ENCODE data around the gene WDR88. TPM values are rescaled to one million over a fixed set of nuclear protein-coding genes. Genes with fewer than 3 reads are reported as not detected.
A peak's percentile ranks its signal among the peaks of the same experiment; 100 is the strongest.

Gene WDR88
- total RNA-seq, 1 donor from 2014 or later = not detected

DNA sequence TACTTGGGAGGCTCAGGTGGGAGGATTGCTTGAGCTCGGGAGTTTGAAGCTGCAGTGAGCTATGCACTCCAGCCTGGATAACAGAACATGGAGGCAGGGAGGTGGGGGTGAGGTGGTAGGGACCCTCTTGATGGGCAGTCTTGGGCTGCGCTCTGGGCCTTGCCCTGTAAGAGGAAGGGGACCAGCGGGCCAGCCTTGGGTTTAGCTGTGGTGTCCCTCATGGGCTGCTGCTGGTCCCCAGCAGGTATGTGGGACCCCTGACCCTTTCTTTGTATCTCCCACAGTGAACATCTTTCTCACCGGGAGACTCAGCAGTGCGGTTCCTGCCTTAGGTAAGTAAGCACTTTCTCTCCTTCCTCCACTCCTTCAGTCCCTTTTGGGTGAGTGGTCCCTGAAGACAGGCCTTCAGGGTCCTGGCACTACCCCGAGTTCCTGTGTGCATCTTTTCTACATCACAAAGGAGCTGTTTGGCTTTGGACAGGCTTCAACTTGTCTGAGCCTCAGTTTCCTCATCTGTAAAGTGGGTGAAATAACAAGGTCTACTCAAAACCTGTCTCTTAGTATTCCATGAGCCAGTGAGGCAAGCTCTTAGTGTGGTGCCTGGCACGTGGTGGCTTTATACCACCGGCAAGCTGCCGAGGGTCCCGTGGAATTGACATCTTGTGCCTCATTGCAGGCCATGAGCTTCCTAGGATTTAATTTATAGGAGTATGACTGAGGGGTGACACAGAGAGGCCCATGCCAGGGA is 64.7 kb downstream of the WDR88 start:
- DNase-seq (ENCODE audit: low read depth) (no peak), FAIRE-seq (no peak)
- peak overlapping the region; percentile 50 for H3K4me3 Mint-ChIP-seq (ENCODE audit: unreplicated experiment)
- H3K4me1 ChIP-seq (ENCODE audit: insufficient read depth, low read length) = peaks cover 4% of the 10 kb centered on the region
- H3K79me2 ChIP-seq (ENCODE audit: insufficient read depth, low read length) = peaks cover 6% of the 10 kb centered on the region
- no peaks in the 10 kb centered on the region for H3K36me3 Mint-ChIP-seq (ENCODE audit: low read depth, unreplicated experiment)
- H3K4me1 Mint-ChIP-seq (ENCODE audit: low read depth, unreplicated experiment) = peaks cover 3% of the 10 kb centered on the region
- H3K27ac Mint-ChIP-seq (ENCODE audit: unreplicated experiment) = no peak overlapping the region
- peaks cover 37% of the 10 kb centered on the region for H3K27me3 Mint-ChIP-seq (ENCODE audit: low read depth, unreplicated experiment)
- H3K27me3 ChIP-seq (ENCODE audit: insufficient read depth, low read length) = peaks cover 4% of the 10 kb centered on the region
- no peaks in the 10 kb centered on the region for H3K9me3 Mint-ChIP-seq (ENCODE audit: unreplicated experiment)
- no peak overlapping the region for H3K9ac ChIP-seq (ENCODE audit: low read length)
- no peak overlapping the region for H3K4me2 ChIP-seq (ENCODE audit: low read length)
- H3K9me3 ChIP-seq (ENCODE audit: insufficient read depth, low read depth, low read length) = no peaks in the 10 kb centered on the region
- no peak overlapping the region for H3K4me3 ChIP-seq (ENCODE audit: insufficient read depth, low read depth, low read length)
- no peak for TF ChIP-seq EZH2 (IDR thresholded peaks at IDR 0.05; ENCODE audit: insufficient read depth, low read length)
- H2AFZ ChIP-seq (ENCODE audit: low read depth, low read length) = no peak overlapping the region
- H4K20me1 ChIP-seq (ENCODE audit: insufficient read depth, low read length) = peaks cover 22% of the 10 kb centered on the region
- no peaks in the 10 kb centered on the region for H3K36me3 ChIP-seq (ENCODE audit: insufficient read depth, low read length)
- H3K27ac ChIP-seq (ENCODE audit: low read depth, low read length) = no peak overlapping the region

DNA sequence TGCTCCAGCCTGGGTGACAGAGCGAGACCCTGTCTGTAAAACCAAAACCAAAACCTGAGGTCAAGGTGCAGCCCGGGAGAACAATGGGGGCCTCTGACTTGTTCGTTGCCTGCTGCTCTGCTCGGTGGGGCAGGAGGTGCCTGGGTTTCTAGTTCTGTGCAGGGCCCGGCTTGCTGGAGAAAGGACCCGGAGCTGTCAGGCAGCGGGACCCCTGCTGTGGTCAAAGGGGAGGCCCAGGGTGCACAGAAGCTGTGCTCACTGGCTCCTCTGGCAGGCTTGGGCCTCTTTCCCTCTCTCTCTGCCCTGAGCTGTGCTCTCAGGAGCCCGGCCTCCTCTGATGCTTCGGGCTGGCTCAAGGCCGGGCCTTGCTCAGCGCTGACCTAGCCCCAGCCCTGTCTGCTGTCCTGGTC is 65.7 kb downstream of the WDR88 start:
- Histone ChIP-seq H3K79me2 (ENCODE audit: insufficient read depth, low read length) (peaks cover 6% of the 10 kb centered on the region), H3K4me3 (ENCODE audit: insufficient read depth, low read depth, low read length) (no peak overlapping the region), H3K27ac (ENCODE audit: low read depth, low read length) (no peak overlapping the region), H3K4me1 (ENCODE audit: insufficient read depth, low read length) (peaks cover 4% of the 10 kb centered on the region), H4K20me1 (ENCODE audit: insufficient read depth, low read length) (peaks cover 28% of the 10 kb centered on the region), H3K27me3 (ENCODE audit: insufficient read depth, low read length) (peaks cover 4% of the 10 kb centered on the region), H3K9ac (ENCODE audit: low read length) (no peak overlapping the region), H3K9me3 (ENCODE audit: insufficient read depth, low read depth, low read length) (no peaks in the 10 kb centered on the region), H3K4me2 (ENCODE audit: low read length) (no peak overlapping the region), H2AFZ (ENCODE audit: low read depth, low read length) (no peak overlapping the region), H3K36me3 (ENCODE audit: insufficient read depth, low read length) (no peaks in the 10 kb centered on the region)
- Mint-ChIP-seq H3K4me3 (ENCODE audit: unreplicated experiment) (no peak overlapping the region), H3K36me3 (ENCODE audit: low read depth, unreplicated experiment) (no peaks in the 10 kb centered on the region), H3K9me3 (ENCODE audit: unreplicated experiment) (no peaks in the 10 kb centered on the region), H3K4me1 (ENCODE audit: low read depth, unreplicated experiment) (peaks cover 3% of the 10 kb centered on the region), H3K27me3 (ENCODE audit: low read depth, unreplicated experiment) (peaks cover 27% of the 10 kb centered on the region), H3K27ac (ENCODE audit: unreplicated experiment) (no peak overlapping the region)
- TF ChIP-seq EZH2 (IDR thresholded peaks at IDR 0.05; ENCODE audit: insufficient read depth, low read length) = no peak
- TF ChIP-seq, protein P1, sequence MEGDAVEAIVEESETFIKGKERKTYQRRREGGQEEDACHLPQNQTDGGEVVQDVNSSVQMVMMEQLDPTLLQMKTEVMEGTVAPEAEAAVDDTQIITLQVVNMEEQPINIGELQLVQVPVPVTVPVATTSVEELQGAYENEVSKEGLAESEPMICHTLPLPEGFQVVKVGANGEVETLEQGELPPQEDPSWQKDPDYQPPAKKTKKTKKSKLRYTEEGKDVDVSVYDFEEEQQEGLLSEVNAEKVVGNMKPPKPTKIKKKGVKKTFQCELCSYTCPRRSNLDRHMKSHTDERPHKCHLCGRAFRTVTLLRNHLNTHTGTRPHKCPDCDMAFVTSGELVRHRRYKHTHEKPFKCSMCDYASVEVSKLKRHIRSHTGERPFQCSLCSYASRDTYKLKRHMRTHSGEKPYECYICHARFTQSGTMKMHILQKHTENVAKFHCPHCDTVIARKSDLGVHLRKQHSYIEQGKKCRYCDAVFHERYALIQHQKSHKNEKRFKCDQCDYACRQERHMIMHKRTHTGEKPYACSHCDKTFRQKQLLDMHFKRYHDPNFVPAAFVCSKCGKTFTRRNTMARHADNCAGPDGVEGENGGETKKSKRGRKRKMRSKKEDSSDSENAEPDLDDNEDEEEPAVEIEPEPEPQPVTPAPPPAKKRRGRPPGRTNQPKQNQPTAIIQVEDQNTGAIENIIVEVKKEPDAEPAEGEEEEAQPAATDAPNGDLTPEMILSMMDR (IDR thresholded peaks at IDR 0.05; ENCODE audit: insufficient read depth, low read depth, low read length) = no peak
- DNase-seq (ENCODE audit: low read depth) (no peak), FAIRE-seq (no peak)

DNA sequence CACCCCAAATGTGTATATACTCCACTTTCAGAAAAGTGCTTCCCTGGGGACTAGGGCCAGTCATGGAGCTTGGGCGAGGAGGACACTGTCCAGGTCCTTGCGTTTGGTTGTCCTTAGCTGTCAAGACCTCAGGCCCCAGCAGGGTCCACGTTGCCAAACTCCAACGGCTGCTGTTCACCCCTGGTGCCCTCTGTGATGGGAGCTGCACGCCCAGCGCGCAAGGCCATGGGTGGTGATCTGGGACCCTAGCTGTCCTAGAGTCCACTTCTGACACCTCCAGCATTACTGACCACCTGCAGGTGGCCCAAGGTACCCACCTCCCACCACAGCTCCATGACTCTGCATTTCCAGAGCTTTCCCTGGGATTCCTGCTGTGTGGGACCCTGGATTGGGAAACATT is 66.3 kb downstream of the WDR88 start:
- Histone ChIP-seq H3K79me2 (ENCODE audit: insufficient read depth, low read length) (peaks cover 6% of the 10 kb centered on the region), H3K27ac (ENCODE audit: low read depth, low read length) (no peak overlapping the region), H3K27me3 (ENCODE audit: insufficient read depth, low read length) (peaks cover 2% of the 10 kb centered on the region), H3K4me1 (ENCODE audit: insufficient read depth, low read length) (peaks cover 4% of the 10 kb centered on the region), H4K20me1 (ENCODE audit: insufficient read depth, low read length) (peaks cover 32% of the 10 kb centered on the region), H3K4me2 (ENCODE audit: low read length) (no peak overlapping the region), H3K4me3 (ENCODE audit: insufficient read depth, low read depth, low read length) (no peak overlapping the region), H3K36me3 (ENCODE audit: insufficient read depth, low read length) (no peaks in the 10 kb centered on the region), H2AFZ (ENCODE audit: low read depth, low read length) (no peak overlapping the region), H3K9ac (ENCODE audit: low read length) (no peak overlapping the region), H3K9me3 (ENCODE audit: insufficient read depth, low read depth, low read length) (no peaks in the 10 kb centered on the region)
- H3K27me3 Mint-ChIP-seq (ENCODE audit: low read depth, unreplicated experiment) = peaks cover 22% of the 10 kb centered on the region
- H3K9me3 Mint-ChIP-seq (ENCODE audit: unreplicated experiment) = no peaks in the 10 kb centered on the region
- DNase-seq (ENCODE audit: low read depth) (no peak), FAIRE-seq (no peak)
- TF ChIP-seq, protein P1 (IDR thresholded peaks at IDR 0.05; ENCODE audit: insufficient read depth, low read depth, low read length) = no peak
- TF ChIP-seq EZH2 (IDR thresholded peaks at IDR 0.05; ENCODE audit: insufficient read depth, low read length) = no peak
- H3K4me3 Mint-ChIP-seq (ENCODE audit: unreplicated experiment) = no peak overlapping the region
- H3K4me1 Mint-ChIP-seq (ENCODE audit: low read depth, unreplicated experiment) = peaks cover 3% of the 10 kb centered on the region
- no peaks in the 10 kb centered on the region for H3K36me3 Mint-ChIP-seq (ENCODE audit: low read depth, unreplicated experiment)
- H3K27ac Mint-ChIP-seq (ENCODE audit: unreplicated experiment) = no peak overlapping the region

All from astrocyte (in vitro differentiated cells and primary cell).